ENCODE results near the gene TOR3A. TPM values are rescaled to one million over a fixed set of nuclear protein-coding genes. Genes with fewer than 3 reads are reported as not detected.

The TOR3A gene
- total RNA-seq, 1 donor from 2014 or later: 44.0 TPM

DNA sequence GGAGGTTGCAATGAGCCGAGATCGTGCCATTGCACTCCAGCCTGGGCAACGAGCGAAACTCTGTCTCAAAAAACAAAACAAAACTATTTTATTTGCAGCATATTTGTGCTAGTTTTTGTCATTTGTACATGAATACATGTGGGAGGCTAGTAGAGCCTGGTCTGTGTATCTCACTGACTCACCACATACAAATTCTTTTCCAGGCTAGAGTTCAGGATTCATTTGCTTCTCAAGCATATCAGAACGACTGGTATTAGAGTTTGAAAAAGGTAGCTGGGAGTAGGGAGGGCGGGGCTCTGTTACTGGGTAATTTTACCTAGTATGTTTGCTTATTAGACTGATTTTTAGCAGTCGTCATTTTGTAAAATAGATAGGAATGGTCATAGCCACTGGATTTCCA lies 4.5 kb upstream of the TOR3A start:
- DNase-seq: no peak

DNA sequence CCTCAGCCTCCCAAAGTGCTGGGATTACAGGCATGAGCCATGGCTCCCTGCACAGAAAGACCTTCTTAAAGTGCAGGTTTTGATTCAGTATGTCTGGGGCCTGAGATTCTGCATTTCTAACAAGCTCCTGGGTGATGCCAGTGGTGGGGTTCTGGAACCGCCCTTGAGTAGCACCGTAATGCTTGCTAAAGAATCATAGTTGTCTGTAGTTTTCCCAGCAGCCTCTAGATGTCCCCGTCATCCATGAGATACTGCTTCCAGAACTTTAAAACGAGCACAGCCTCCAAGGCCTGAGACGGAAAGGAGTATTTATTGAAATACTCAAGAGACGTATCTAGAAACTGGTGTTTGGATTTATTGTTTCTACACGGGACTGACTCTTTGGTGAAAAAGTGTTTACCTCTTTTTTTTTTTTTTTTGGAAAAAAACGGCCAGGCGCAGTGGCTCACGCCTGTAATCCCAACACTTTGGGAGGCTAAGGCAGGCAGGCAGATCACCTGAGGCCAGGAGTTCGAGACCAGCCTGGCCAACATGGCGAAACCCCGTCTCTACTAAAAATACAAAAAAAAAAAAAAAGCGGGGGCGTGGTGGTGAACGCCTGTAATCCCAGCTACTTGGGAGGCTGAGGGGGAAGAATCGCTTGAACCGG lies 2.6 kb upstream of the TOR3A start:
- DNase-seq: peak; percentile 89

DNA sequence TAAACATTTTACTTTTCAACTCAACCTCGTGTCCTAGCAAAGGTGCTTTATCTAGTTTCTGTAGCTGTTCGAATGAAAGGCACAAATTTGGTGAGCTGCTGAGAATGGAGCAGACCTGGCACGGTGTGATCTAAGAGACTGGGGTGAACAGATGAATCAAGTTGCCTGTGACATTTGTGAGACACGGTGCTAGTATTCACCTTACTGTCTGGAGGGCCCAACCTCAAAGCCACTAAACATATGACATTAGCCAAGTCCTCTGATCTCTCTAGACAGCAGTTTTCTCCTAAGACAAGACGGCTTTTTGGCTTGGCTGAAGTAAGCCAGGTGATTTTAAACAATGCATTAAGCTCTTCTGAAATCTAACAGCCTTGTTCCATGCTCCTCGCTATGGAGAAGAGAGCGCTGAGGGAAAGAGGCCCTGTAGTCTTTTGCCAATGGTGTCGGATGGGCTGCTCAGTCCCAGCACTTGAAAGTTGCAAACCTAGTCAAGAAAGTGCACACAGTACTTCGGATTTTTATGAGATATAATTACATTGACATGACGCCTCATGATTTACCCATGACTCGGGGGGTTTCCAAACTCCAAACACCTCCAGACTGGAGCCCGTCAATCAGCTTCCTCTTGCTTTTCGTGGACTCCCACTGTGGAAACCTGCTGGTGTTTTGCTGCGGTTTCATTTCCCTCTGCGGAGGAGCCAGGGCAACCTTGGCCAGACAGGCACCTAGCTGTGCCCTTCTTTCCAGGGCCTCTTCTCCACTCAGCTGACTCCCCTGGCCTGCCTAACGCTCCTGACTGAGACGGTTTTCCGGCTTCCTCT lies 794 bp upstream of the TOR3A start:
- DNase-seq: peak; percentile 13

DNA sequence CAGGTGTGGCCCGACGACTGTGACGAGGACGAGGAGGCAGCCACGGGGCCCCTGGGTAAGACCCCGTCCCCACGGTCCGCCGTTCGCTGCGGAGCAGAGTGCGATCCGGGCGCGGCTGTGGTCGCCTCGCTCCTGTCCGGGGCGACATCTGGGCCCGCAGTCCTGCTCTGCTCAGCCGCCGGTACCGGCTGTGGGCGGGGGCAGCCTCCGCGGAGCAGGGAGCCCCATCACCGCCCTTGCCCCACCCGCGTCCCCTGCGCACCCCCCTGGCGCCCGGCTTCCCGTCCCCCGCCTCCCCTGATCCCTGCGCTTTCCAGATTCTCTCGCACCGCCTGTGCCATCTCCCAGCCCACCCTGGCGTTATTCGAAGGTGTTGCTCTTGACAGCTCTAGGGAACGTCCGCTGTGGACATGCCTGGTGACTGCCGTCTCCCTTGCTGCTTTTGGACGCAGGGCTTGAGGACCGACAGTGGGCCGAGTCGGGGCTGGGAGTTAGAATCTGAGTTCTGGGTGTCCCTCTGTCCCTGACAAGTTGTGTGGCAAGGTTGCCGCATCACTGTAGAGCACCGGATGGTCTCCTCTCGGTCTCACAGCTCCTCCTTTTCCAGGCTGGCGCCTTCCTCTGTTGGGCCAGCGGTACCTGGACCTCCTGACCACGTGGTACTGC lies 596 bp downstream of the TOR3A start:
- DNase-seq: peak; percentile 38

DNA sequence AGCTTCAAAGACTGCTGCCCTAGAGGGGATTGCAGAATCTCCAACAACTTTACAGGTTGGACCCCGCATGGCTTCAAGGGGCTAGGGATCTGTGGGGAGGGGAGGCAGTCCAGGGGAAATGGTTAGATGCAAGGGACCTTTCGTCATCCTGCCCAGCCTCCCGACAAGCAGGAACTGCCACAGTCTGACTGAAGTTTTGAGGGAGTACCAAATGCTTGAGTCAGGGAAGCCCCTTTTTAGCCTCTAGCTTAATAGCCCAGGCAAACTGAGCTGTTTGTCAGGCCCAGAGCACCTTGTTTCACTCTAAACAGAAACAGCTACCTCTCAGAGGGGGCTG lies 1.1 kb downstream of the TOR3A start:
- DNase-seq: no peak

DNA sequence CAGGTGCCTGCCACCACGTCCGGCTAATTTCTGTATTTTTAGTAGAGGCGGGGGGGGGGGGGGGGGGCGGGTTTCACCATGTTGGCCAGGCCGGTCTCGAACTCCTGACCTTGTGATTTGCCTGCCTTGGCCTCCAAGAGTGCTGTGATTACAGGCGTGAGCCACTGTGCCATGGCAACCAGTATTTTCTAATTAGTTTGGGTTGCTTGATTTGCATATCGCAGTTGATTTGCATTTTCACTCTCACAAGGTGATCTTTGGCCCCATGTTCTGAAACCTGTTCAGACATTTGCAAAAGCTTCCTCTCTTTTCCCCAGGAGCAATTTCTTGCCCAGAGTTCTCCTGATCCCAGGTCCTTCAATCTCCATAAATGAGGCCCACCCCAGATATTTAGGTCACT lies 1.7 kb downstream of the TOR3A start:
- no peak for DNase-seq

DNA sequence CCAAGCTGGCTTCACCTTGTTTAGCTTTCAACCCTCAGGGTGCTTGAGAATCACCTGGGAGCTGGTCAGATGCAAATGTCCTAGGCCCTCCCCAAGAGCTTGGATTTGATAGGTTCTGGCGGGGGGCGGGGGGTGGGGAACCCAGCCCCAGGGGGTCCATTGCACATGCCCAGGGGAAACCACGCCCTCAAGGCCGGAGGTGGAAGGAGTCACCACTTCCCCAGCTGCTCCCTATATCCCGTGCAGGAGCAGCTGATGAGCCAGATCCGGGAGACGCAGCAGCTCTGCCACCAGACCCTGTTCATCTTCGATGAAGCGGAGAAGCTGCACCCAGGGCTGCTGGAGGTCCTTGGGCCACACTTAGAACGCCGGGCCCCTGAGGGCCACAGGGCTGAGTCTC lies 5.8 kb downstream of the TOR3A start:
- no peak for DNase-seq

DNA sequence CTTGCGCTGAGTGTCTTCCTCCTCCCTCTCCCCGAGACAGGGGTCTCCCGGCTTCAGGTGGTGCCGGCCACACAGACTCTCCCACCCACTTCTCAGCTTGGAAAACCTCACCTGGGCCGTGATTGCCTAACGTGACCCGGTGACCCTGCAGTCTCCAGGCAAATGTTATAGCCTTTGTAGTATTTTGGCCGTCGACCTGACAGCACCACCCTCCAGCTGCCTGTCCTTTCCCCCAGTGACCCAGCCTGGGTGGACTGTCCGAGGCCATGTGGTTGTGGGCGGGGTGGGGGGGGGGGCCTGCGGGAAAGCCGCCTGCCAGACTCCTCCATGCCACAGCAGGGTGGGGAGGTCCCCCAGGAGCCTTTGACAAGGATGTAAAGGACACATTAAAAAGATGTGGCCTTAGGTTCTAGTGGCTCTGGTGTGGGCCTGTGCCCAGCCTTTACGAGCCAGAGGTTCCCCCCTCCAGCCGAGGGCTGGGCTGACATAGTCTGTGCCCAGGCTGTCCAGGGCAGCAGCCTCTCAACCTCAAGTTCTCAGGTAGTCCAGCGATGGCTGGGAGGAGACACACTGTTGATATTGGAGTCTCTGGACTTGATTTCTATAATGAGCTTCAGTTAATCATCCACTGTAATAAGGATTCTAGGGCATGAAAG lies 8.1 kb downstream of the TOR3A start:
- no peak for DNase-seq

DNA sequence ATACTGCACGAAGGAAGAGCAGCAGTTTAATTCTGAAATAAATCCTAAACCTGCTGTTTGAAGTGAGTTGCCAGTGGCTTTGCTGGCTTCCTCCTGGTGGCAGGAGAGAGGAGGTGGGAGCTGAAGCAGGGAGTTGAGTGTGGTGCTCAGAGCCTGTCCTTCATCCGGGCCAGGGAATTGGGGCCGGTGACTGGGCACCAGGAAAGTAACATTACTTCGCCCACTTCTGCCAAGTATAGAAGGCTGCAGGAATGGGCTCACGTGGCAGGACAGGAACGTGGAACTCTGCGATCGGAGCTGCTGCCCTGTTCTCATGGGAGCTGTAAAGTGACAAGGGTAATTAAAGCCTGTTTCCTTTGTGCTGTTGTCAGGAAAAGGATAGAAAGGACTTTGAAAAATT lies 8.7 kb downstream of the TOR3A start:
- no peak for DNase-seq

DNA sequence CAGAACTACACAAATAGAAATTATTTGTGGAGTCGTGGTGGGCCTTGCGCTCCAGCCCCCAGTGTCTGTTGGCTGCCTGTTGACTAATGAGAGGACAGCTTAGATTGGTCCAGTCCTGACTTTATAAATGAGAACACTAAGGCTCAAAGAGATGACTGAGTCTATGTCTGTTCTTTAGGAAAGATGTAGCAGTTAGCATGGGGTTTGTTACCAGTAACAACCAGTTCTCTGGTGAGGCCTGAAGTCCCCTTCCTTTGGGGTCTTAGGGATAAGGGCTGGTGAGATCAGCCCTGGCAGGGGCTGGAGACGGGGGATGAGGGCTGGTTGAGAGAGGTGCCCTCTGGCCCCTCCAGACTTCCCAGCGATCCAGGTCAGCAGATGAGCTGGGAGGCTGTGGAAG lies 9.1 kb downstream of the TOR3A start:
- no peak for DNase-seq

DNA sequence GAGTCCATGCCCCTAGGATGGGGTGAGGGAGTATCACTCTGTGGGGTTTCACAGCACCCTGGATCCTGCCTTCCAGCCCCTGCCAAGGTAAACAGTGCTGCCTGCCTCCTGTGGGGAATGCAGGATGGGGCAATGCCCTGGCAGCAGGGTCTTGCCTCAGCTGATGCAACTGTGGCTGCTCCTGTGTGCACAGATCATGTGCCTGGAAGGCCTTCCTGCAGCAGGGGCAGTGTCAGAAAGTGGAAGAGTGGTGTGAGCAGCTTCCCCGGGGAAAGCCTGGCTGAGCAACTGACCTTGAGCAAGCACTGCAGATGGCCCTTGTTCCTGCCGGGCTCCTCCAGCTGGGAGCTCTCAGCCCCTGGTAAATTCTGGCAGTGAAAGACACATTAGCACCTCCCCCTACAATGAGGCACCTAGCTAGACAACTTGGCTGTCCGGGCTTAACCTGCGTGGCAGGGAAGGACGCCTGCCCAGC lies 9.9 kb downstream of the TOR3A start:
- DNase-seq: no peak

DNA sequence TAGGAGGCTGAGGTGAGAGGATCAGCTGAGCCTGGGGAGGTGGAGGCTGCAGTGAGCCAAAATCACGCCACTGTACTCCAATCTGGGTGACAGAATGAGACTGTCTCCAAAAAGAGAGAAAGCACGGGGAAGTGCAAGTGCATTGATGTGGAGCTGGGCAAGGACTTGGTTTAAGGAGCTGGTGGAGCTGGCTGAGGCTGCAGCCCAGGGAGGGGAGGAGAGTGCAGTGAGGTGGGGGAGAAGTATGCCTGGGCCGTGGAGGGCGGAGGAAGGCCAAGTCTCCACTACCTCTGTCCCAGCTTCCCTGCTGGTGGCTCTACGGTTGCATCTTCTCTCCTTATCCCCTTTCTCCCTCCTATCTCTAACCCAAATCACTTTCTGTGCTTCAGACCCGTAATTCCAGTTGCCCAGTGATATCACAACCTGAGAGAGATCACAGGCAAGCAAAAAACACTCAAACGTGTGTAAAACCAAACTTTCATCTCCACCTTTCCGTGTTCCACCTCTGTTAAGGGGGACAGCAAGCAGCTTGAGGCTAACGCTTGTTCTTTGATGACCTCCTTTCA lies 11.1 kb downstream of the TOR3A start:
- DNase-seq: no peak

DNA sequence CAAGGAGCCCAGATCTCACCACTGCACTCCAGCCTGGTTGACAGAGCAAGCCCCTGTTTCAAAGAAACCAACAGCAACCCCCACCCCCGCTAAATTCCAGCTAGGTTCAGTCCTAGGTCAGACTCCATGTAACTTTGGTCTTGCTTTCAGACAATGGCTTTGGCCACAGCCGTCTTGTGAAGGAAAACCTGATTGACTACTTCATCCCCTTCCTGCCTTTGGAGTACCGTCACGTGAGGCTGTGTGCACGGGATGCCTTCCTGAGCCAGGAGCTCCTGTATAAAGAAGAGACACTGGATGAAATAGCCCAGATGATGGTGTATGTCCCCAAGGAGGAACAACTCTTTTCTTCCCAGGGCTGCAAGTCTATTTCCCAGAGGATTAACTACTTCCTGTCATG lies 12.9 kb downstream of the TOR3A start:
- DNase-seq: no peak

DNA sequence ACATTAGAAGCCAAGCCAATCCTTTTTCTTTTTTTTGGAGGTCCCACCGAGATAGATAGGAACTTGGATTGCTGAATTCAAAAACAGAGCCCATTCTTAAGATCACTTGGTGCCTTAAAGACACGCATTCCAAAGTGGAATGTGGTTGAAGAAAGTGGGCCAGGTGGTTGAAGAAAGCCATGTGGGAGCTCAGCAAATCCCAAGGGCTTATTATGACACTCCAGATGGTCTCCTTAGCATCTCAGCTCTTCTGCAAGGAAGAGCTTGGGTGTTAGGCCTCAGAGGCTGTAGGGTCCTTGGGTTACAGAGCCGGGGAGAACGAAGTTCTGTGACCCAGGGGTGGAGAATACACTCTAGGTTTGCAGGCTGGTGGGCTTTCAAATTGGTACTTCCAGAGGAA lies 13.5 kb downstream of the TOR3A start:
- no peak for DNase-seq

DNA sequence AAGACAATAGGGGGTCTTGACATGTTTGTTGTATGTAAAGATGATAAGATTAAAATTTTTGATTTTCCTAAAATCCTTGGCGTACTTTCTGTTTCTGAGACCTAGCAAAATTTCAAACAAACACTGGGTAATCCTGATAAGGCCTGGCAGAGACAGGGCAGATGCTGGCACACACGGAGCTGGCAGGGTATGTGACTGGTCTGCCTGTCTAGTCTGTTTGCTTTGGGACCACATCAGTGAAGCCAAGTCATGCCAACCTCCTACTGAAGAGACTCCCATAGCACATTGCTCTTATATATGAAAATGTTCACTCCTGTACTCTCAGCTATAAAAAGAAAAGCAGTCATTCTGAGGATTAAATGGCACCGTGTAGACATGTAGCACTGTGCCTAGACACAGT lies 14.1 kb downstream of the TOR3A start:
- DNase-seq: no peak

DNA sequence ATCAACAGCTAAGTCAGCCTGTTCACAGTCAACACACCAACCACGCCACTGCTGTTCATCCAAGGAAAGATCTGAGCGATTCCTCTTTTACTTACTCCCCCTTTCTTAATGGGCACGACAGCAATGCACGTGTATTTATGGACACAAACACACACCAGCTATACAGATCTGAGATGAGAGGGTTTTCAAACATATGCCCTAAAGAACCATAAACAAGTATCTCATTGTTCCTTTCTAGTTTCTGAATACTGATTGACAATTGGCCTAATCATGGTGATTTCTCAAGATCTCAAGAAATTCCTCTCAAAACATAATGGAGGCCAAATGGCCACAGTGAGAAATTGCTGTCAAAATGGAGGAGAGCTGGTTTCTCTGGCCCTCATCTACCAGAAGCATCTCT lies 18.0 kb downstream of the TOR3A start:
- no peak for DNase-seq

DNA sequence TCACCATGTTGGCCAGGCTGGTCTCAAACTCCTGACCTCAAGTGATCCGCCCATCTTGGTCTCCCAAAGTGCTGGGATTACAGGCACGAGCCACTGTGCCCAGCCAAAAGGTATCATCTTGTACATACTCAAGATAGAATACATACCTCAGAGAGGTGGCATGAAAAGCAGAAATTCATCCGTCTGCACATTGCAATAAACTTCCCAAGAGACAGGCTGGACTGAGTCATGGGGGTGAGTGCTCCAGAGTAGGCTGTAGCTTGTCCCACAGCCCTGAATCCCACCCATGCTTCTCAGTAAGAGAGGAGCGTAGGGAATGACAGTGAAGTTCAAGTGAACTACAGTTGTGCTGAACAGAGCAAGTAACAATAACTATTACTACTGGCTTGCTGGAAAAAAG lies 19.7 kb downstream of the TOR3A start:
- DNase-seq: no peak

DNA sequence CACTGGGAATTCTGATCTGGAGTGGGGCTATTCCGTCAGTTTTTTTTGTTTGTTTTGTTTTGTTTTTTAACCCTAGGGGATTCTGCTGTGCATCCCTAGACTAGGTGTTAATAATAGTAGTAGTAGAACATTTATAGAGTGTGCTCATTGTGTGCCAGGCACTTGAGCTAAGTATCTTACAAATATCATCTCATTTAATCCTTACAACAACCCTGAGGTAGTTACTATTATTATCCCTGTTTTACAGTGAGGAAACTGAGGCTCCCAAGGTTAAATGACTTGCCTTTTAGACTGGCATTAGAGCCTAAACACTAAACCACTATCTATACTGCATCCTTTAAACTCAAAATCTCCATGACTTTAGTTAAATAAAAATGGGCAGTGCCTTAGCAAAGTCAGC lies 22.1 kb downstream of the TOR3A start:
- no peak for DNase-seq

DNA sequence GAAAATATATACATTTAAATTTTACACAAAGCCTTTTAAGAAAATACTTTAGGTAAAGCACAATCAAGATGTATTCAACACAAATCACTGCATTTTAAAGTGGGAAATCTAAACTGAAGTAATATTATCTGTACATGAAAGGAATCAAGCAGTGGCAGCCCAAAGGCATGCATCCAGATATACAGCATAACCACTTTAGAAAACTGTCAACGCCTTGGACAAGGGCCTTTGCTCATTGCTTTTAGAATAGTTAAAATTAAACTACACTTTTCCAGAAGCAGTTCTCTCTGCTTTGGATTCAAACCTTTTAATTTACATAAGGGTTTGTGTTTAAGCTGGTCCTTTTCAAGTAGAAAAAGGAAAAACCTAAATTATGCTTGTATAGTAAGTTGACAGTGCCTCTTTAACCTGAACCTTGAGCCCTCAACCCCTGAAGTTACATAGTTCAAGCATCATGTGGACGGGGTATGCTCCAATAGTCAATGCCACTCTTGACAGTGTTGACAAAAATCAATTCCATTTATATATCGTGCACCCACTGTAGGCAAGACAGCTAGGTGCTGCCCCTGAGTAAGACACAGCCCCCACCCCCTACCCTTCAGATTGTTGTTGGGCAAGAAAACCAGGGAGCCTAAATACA lies 22.9 kb downstream of the TOR3A start:
- DNase-seq: no peak

DNA sequence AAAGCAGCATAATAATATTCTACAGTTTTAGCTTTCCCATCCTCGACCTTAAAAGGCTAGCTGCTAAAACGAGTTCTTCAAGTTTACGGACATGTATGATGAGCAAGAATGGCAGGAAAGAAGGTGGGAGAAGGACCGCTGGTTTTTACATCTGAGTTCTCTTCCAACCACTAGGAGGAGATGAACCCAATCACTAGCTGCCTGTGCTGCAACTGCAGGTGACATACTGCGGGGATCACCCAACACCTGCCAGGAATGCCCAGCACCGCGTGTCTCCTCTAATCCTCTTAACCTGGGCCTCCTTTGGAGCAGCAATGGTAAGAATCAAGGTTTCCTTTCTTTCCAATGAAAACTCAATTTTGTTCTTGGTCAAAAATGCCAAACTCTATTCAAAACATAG lies 23.5 kb downstream of the TOR3A start:
- DNase-seq: peak; percentile 24

DNA sequence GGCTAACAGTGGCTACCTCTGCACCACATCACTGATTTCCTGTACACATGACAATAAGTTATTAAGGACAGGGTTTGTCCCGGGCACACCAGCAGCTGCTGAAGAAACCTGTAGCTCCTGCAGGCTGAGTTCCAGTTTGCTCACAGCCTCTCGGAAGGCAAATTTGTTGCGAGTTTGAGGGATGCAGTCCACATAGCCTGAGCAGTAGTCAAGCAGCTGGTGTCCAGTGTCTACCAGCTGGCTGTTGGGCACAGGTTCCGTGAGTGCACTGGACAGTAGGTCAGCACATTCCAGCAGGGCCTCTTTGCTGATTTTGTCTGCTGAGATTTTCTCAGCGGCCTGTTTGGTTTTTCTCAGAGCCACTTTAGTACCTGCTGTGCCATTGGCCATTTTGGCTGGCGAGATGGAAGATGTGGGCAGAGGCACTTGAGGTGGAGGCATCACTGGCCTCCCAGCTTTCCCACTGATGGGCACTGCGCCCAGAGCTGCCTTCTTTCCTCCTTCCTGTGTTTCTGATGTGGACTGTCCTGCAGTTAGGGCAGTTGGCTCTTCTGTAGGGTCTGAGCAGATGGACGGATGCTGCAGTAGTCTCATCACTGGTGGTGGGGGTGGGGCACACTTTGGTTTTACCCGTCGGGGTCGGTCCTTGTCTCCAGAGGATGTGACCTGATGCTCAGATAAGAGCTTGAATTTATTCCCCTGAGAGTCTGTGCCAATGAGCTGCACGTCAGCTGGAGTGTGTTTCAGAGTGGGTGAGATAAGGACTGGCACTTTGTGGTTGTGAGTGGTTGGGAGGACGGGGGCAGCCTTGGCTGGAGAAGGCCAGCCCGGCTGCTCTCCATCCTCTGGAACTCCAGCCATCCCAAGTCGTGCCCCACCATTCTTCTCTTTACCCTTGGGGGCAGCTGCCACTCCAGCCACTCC lies 26.1 kb downstream of the TOR3A start:
- no peak for DNase-seq

Data from tongue (tissue), 2 donors.